ENCODE data around the gene PRDM5.

The PRDM5 gene

GRCh38 chr4:120915336-120915735 is 7.2 kb downstream of the PRDM5 start:
- DNase-seq (ENCODE audit: low read depth in 2 of 2, low spot score in 1 of 2): no peak

DNA sequence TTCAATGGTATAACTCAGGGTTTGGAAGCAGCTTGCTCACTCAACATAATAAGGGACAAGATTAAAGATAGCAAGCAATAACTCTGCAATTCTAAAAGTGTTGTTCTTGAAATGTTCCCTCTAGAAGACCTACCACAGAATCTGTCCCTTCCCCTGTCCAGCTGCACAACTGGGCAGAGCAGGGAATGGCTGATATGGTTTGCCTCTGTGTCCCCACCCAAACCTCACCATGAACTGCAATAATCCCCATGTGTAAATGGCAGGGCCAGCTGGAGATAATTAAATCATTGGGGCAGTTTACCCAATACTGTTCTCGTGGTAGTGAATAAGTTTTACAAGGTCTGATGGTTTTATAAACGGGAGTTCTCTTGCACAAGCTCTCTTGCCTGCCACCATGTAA is 19.1 kb downstream of the PRDM5 start:
- no peak for DNase-seq (ENCODE audit: low read depth in 2 of 2, low spot score in 1 of 2)

DNA sequence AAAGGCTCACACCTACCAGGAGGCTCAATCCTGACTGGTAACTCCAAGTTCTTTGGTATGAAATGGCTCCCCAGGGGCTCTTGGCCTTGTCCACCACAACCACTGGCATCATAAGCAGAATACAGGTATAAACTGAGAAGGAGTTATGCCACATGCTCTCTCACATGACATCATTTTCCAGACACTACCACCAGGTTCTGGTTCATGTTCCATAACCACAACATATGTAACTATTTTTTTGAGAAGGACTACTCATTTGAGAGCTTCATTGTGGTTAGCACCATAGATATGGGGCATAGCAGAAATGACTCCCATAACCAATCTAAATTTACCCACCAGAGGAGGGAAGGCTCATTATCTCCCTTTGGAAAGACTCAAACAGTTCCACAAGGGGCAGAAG is 19.6 kb downstream of the PRDM5 start:
- DNase-seq (ENCODE audit: low read depth in 2 of 2, low spot score in 1 of 2): no peak

- DNase-seq (ENCODE audit: low read depth in 2 of 2, low spot score in 1 of 2): no peak
Observed at GRCh38 chr4:120901731-120902130, 20.8 kb downstream of the PRDM5 start.

DNA sequence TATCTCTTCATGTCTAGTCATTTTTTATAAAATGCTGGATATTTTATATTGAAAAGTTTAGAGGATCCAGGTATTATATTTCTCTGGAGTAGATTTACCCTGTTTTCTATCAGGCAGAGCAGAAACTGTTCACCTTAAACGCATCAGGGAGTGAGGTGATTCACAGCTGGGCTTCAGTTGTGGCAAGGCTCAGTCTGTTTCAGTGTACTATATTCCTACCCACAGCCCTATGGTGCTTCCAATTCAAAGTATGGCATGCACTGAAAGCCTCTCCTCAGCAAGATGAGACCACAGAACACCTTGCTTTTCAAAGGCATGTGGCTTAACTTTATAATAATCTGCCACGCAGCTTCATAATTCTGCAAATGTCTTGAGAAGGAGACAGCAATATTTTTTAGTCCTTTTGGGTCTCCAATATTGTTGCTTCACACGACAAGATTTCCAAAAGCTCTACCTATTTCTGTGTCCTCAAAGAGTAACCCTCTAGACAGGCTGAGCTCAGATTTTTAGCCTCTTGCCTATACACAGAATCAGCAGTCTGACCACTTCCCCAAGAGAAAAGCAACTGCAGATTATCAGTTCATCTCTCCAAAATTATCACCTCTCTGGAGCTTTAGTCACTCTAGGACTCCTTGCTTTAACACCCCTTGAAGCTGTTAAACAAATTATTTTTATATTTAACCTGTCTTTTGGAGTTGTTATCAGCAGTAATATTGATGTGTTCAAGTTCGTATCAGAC is 24.4 kb downstream of the PRDM5 start:
- DNase-seq (ENCODE audit: low read depth in 2 of 2, low spot score in 1 of 2): no peak

GRCh38 chr4:120895554-120895953 is 27.0 kb downstream of the PRDM5 start:
- DNase-seq (ENCODE audit: low read depth in 2 of 2, low spot score in 1 of 2): no peak

DNA sequence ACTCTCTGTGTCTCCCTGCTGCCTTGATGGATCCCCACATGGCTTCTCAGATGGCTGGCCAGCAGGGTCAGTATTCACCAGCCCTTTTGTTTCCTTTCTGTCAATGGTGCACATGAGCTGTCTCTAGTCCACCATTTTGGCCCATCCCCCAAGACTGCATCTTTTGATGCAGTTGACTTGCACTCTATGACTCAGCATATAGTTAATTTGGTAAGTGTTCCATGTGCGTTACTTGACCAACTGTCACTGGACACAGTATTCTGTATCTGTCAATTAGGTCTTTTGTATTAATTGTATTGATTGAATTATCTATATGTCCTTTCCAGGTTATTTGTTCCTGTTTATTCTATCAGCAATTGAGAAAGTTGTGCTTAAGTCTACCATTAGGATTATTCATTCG is 29.2 kb downstream of the PRDM5 start:
- no peak for DNase-seq (ENCODE audit: low read depth in 2 of 2, low spot score in 1 of 2)

DNA sequence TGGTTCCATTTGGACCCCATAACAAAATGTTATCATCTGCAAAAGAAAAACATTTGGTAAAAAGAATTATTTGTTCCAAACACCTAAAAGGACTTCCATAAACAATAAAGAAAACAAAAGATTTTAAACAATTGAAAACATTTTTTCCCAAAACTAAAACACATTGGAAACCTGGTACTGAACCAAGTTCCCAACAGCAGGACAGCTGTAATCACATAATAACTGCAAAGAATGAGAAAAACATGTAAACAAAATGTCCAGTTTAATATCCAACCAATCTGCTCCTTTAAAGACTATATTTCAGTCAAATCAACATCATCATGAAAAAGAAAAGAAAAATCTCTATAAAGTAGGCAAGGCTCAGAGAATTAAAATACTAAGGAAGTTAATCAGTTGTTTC is 36.3 kb downstream of the PRDM5 start:
- DNase-seq (ENCODE audit: low read depth in 2 of 2, low spot score in 1 of 2): no peak

- no peak for DNase-seq (ENCODE audit: low read depth in 2 of 2, low spot score in 1 of 2)
Observed at GRCh38 chr4:120881846-120882245, 40.7 kb downstream of the PRDM5 start.

- no peak for DNase-seq (ENCODE audit: low read depth in 2 of 2, low spot score in 1 of 2)
Observed at GRCh38 chr4:120881351-120881750, 41.2 kb downstream of the PRDM5 start.

DNA sequence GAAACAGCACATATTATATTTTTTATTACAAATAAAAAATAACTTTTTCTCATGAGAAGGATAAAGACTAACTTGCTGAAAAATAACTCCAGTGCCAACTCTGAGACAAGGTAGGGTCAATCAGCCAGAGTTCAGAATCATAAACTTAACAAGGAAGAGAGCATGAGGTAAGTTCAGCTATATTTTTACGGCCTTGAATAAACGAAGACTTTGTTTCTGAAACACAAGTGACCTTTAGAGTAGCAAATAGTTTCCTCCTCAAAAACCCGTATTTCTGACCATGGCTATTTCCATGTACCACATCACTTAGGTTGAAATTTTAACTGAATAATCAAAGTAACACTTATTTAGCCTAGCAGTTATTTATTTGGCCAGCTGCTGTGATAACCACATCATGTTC is 45.5 kb downstream of the PRDM5 start:
- DNase-seq (ENCODE audit: low read depth in 2 of 2, low spot score in 1 of 2): no peak

DNA sequence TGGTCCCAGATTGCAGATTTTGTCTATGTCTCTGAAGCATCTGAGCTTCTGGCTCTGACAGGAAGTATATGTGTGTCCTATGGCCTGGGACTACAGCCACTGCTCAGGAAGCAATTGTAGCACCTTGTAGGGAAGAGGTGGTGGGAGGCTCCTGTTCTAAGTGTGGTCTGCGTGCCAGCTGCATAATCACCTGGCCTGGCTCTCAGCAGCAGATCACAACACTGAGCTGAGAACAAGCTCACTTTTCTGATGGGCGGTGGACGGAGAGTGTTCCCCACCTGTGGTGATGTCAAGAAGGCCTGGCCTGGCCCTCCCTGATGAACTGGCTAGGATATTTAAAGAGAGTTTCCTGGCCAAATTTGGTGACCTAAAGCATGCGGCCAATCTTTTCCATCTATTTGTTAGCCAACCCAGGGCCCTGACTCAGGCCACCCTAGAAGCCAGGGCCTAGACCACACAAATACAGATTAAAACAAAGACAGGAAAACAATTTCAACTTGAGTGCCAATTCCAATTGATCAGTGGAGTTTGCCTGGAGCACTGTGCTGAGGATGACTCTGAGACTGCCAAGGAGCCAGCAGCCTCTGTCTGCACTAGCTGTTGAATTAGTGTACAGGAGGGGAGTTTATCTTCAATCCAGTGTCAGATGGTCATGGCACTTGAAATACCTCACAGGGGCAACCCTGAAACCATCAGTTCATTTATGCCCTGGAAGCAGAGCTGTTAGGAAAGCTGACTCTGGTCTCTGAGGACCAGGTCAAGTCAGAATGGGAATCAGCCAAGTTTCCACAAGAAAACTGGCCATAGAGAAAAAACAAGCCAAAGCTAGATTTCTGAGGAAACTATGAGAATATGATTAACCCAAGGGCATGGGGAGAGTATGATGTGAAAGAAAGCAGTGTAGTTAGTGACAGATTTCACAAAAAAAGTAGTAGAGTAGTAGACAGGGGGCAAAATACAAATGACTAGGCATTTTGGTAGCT is 47.4 kb downstream of the PRDM5 start:
- DNase-seq (ENCODE audit: low read depth in 2 of 2, low spot score in 1 of 2): no peak

GRCh38 chr4:120873554-120873953 is 49.0 kb downstream of the PRDM5 start:
- no peak for DNase-seq (ENCODE audit: low read depth in 2 of 2, low spot score in 1 of 2)

GRCh38 chr4:120871173-120871572 is 51.4 kb downstream of the PRDM5 start:
- no peak for DNase-seq (ENCODE audit: low read depth in 2 of 2, low spot score in 1 of 2)

DNA sequence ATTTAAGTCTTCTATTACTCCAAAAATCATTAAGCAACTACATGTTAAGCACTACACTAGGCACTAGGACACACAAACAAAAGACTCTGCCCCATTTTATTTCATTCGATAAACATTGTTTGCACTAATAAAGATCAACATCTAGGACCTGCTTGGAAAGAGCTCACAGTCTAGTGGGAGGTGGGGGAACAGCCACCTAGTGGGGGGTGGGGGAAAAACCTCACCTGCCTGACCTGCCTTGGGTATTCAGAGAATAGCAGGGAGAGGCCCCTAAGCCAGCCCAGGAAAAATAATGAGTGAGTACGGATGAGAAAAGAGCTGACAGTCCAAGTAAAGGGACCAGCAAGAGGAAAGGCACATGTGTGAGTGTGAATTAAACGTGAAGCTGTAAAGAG is 52.2 kb downstream of the PRDM5 start:
- no peak for DNase-seq (ENCODE audit: low read depth in 2 of 2, low spot score in 1 of 2)

DNA sequence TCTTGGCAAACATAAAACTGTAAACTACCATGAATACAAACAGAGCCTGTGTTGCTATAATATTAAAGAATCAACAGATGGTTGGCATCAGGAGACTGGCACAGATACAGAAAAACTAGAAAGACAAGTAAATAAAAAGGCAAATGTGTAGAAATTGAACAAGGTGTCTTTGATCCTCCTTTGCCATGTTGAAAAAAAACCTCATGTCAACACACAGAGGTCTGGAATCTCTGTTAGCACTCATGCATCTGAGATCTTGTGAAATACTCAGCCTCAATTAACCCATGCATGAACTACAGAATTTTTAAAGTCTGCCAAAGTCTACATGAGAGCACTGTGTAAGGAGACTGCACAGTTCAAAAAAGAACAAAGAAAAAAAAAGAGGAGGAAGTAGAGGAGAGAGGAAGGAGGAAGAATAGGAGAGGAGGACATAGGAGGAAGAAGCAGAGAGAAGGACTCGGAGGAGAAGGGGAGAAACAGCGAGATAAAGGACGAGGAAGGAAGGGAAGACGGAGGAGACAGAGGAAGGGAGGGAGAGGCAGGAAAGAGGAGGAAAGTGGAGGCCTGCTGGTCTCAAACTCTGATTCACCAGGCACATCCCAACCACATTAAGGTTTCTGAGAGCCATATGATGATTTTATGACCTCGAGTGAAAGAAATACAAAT is 52.8 kb downstream of the PRDM5 start:
- no peak for DNase-seq (ENCODE audit: low read depth in 2 of 2, low spot score in 1 of 2)

DNA sequence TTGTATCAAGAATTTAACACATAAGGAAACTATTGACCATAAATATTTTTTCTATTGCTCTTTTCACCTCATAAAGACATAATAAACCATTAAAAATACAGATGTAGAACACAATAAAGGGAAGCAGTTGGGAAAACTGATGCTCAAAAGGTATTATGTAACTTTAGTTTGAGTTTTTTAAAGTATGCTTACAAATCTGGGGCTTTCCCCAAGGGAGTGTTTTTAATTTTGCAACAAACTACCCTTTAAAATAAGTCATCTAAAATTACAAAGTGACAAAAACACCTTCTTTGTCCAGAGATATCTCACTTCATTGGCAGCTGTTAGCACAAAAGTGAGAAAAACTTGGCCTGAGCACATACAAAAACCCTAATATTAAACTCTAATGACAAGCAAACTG is 55.0 kb downstream of the PRDM5 start:
- no peak for DNase-seq (ENCODE audit: low read depth in 2 of 2, low spot score in 1 of 2)

GRCh38 chr4:120865985-120866384 is 56.5 kb downstream of the PRDM5 start:
- DNase-seq (ENCODE audit: low read depth in 2 of 2, low spot score in 1 of 2): no peak

GRCh38 chr4:120864969-120865368 is 57.6 kb downstream of the PRDM5 start:
- DNase-seq (ENCODE audit: low read depth in 2 of 2, low spot score in 1 of 2): no peak

DNA sequence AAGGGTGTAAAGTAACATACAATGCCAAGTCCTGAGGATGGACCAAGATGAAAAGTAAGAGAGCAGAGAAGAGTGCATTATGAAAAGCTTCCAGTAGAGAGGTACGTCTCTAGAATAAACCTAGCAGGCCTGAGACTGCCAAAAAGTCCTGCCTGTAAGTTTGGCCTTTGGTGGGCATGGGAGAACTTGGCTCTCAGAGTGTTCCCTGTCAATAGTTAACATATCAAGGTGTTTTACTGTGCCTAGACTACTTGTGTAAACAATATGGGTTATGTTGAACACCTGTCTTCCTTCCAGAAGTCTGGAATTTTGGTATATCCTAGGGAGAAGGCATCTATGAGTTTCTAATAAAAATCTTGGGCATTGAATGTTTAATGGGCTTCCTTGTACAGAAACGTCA is 60.1 kb downstream of the PRDM5 start:
- no peak for DNase-seq (ENCODE audit: low read depth in 2 of 2, low spot score in 1 of 2)

- no peak for DNase-seq (ENCODE audit: low read depth in 2 of 2, low spot score in 1 of 2)
Observed at GRCh38 chr4:120861852-120862251, 60.7 kb downstream of the PRDM5 start.

- DNase-seq (ENCODE audit: low read depth in 2 of 2, low spot score in 1 of 2): no peak
Observed at GRCh38 chr4:120858776-120859175, 63.8 kb downstream of the PRDM5 start.

Measured in stimulated activated CD8-positive, alpha-beta memory T cell treated with anti-CD3 and anti-CD28 coated beads, Interleukin-4, amount 100 ng/mL, for 1 hour (primary cell).